ENCODE results near the gene THAP8.

DNA sequence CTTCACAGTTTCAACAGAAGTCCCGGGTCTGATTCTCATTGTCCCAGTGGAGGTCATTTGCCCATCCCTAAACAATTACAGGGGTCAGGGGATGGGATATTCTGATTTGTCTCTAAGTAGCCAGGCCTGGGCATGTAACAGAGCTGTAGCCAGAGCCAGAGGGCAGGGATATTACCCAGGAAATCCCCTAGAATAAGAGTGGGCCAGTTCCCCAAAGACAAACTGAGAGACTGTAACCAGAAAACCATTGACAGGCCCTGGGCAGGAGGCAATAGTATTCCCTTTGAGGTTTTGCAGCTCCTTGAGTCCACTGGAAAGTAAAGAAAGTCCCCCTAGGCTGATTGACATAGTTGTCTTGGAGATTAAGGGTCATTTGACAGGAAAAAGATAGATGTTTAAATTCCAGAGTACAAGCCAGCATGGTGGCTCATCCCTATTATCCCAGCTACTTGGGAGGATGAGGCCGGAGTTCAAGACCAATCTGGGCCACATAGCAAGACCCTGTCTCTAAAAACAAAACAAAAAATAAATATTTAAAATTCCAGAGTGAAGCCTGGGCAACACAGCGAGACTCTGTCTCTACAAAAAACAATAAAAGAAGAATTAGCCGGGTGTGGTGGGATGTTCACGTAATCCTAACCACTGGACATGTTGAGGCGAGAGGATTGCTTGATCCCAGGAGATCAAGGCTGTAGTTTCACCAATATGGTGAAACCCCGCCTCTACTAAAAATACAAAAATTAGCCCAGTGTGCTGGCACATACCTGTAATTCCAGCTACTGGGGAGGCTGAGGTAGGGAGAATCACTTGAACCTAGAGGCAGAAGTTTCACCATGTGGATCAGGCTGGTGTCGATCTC lies 60.9 kb downstream of the THAP8 start:
- TF ChIP-seq RFX5 (IDR thresholded peaks at IDR 0.05; ENCODE audit: low read depth, low read length) (no peak), FOS (IDR thresholded peaks at IDR 0.05; ENCODE audit: low read depth, low read length) (no peak), POLR2A (IDR thresholded peaks at IDR 0.05; ENCODE audit: low read depth, low read length) (no peak), SMC3 (IDR thresholded peaks at IDR 0.05; ENCODE audit: low read depth, low read length) (no peak), MXI1 (IDR thresholded peaks at IDR 0.05; ENCODE audit: borderline replicate concordance, low read depth, low read length) (no peak), RCOR1 (IDR thresholded peaks at IDR 0.05; ENCODE audit: insufficient replicate concordance, low read length) (no peak), RAD21 (IDR thresholded peaks at IDR 0.05; ENCODE audit: low read length) (no peak), MAZ (IDR thresholded peaks at IDR 0.05; ENCODE audit: borderline replicate concordance, low read depth, low read length) (no peak), MAFK (IDR thresholded peaks at IDR 0.05; ENCODE audit: low read depth, low read length) (no peak)
- TF ChIP-seq, protein P1, sequence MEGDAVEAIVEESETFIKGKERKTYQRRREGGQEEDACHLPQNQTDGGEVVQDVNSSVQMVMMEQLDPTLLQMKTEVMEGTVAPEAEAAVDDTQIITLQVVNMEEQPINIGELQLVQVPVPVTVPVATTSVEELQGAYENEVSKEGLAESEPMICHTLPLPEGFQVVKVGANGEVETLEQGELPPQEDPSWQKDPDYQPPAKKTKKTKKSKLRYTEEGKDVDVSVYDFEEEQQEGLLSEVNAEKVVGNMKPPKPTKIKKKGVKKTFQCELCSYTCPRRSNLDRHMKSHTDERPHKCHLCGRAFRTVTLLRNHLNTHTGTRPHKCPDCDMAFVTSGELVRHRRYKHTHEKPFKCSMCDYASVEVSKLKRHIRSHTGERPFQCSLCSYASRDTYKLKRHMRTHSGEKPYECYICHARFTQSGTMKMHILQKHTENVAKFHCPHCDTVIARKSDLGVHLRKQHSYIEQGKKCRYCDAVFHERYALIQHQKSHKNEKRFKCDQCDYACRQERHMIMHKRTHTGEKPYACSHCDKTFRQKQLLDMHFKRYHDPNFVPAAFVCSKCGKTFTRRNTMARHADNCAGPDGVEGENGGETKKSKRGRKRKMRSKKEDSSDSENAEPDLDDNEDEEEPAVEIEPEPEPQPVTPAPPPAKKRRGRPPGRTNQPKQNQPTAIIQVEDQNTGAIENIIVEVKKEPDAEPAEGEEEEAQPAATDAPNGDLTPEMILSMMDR (conservative IDR thresholded peaks at IDR 0.05; ENCODE audit: low read depth, low read length), result no peak
- TF ChIP-seq, protein P2, sequence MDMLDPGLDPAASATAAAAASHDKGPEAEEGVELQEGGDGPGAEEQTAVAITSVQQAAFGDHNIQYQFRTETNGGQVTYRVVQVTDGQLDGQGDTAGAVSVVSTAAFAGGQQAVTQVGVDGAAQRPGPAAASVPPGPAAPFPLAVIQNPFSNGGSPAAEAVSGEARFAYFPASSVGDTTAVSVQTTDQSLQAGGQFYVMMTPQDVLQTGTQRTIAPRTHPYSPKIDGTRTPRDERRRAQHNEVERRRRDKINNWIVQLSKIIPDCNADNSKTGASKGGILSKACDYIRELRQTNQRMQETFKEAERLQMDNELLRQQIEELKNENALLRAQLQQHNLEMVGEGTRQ (IDR thresholded peaks at IDR 0.05; ENCODE audit: low read depth, low read length), result no peak
- TF ChIP-seq, protein P3, sequence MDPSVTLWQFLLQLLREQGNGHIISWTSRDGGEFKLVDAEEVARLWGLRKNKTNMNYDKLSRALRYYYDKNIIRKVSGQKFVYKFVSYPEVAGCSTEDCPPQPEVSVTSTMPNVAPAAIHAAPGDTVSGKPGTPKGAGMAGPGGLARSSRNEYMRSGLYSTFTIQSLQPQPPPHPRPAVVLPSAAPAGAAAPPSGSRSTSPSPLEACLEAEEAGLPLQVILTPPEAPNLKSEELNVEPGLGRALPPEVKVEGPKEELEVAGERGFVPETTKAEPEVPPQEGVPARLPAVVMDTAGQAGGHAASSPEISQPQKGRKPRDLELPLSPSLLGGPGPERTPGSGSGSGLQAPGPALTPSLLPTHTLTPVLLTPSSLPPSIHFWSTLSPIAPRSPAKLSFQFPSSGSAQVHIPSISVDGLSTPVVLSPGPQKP (IDR thresholded peaks at IDR 0.05; ENCODE audit: borderline replicate concordance, low read depth, low read length), result no peak
